Fibroblast of lung (primary cell): ENCODE data around the gene SLC14A1.

Source experiments
- EZH2 ChIP-seq: IDR thresholded peaks from 2 replicates; pipeline ENCODE4 v1.5.1; 2012; ENCODE audit warnings: low read length, control low read depth, mild to moderate bottlenecking; ENCODE audit errors: missing control alignments
- TF ChIP-seq, protein P1 (sequence below), 2 donors: IDR thresholded peaks in 1 of 2; conservative IDR thresholded peaks in 1 of 2; 1 replicate in 1 of 2; 2 replicates in 1 of 2; pipeline ENCODE4 v1.5.1; 2011 to 2012; ENCODE audit warnings: low read length in 2 of 2, control low read depth in 1 of 2, inconsistent platforms in 1 of 2, low read depth in 1 of 2, mild to moderate bottlenecking in 1 of 2

DNA sequence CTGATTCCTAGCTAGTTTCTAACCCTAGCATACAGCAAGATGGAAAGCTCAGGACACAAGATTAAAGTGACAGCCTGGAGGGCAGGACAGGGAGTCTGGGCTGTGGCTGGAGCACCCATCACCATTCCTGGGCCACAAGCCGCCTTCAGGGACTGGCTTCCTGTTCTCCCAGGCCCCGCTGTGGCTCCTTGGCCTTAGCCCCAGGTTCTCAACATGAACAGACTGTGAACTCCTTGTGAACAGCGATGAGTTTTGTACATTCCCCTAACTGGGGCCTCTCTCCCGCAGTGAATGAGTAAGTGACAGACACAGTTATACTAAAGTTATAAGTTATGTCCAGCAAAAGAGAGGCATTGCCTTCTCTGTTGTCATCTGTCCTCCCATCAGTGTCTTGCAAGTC, 35.9 kb upstream of the SLC14A1 start:
- TF ChIP-seq, protein P1, sequence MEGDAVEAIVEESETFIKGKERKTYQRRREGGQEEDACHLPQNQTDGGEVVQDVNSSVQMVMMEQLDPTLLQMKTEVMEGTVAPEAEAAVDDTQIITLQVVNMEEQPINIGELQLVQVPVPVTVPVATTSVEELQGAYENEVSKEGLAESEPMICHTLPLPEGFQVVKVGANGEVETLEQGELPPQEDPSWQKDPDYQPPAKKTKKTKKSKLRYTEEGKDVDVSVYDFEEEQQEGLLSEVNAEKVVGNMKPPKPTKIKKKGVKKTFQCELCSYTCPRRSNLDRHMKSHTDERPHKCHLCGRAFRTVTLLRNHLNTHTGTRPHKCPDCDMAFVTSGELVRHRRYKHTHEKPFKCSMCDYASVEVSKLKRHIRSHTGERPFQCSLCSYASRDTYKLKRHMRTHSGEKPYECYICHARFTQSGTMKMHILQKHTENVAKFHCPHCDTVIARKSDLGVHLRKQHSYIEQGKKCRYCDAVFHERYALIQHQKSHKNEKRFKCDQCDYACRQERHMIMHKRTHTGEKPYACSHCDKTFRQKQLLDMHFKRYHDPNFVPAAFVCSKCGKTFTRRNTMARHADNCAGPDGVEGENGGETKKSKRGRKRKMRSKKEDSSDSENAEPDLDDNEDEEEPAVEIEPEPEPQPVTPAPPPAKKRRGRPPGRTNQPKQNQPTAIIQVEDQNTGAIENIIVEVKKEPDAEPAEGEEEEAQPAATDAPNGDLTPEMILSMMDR (conservative IDR thresholded peaks at IDR 0.05 in 1 of 2, IDR thresholded peaks at IDR 0.05 in 1 of 2; ENCODE audit: low read depth in 1 of 2, low read length in 2 of 2) = no peak
- TF ChIP-seq EZH2 = no peak
